COLO668 (cell line): ENCODE data around the gene CDH10.

Source experiments
- DNase-seq: peaks from one replicate; lab custom pipeline; 2025; ENCODE audit not compliant: unreplicated experiment; lab: John Stamatoyannopoulos, UW

The CDH10 gene

GRCh38 chr5:24602188-24602587, 42.6 kb downstream of the CDH10 start:
- no peak for DNase-seq

DNA sequence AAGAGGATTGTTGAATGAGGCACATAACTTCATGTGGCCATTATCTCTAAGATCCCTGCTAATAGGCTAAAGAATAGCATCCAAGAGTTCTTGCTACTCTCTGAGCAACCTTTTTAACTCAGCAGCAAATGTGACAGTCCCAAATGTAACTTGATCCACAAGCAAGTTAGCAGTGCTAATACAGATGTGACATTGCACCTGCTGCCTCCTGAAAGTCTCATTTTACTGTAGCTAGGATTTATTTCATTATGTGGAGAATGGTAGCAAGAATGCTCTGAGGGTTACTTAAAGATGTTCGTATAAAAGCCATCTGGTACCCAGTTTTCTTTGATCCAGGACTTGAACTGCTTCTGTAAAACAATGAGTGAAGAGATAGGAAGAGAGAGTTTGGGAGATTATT, 45.8 kb downstream of the CDH10 start:
- DNase-seq: peak; percentile 15

- DNase-seq: no peak
Observed at GRCh38 chr5:24595329-24595728, 49.4 kb downstream of the CDH10 start.

- DNase-seq: no peak
Observed at GRCh38 chr5:24591426-24591825, 53.4 kb downstream of the CDH10 start.

GRCh38 chr5:24589566-24589965, 55.2 kb downstream of the CDH10 start:
- DNase-seq: no peak

- no peak for DNase-seq
Observed at GRCh38 chr5:24585751-24586150, 59.0 kb downstream of the CDH10 start.

- DNase-seq: no peak
Observed at GRCh38 chr5:24571302-24571701, 73.5 kb downstream of the CDH10 start.

DNA sequence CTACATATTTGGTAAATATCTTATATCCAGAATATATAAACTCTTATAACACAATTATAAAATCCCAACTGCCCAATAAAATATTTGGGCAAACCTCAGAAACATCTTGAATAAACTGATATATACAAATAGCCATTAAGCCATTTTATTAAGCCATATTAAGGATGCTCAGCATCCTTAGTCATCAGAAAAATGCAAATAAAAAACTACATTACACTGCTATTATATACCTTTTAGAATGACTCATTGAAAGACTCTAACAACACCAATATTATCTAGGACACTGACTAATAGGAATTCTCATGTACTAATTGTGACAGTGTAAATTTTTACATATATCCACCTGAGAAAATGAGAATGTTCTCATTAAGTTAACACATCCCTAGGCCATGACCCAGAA, 77.8 kb downstream of the CDH10 start:
- DNase-seq: no peak

- no peak for DNase-seq
Observed at GRCh38 chr5:24555229-24555628, 89.5 kb downstream of the CDH10 start.

DNA sequence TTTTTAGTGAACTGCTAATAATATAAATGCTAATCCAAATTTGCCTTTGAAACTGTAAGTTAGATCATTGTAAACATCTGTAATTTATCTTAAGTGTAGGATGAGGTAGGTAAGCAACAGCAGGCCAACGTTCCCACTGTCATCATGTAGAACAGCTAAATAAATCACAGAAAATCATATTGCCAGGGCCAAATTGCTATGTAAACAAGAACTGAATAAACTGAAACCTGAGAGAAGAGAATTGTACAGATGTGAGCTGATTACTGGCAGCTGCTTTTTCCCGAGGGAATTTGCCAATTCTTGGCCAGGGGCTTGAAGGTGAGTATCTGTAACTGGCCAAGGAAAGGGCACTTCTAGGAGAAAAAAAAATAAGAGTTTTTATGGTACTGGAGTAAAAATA, 97.6 kb downstream of the CDH10 start:
- peak; percentile 40 for DNase-seq

- no peak for DNase-seq
Observed at GRCh38 chr5:24539613-24540012, 105.2 kb downstream of the CDH10 start.

DNA sequence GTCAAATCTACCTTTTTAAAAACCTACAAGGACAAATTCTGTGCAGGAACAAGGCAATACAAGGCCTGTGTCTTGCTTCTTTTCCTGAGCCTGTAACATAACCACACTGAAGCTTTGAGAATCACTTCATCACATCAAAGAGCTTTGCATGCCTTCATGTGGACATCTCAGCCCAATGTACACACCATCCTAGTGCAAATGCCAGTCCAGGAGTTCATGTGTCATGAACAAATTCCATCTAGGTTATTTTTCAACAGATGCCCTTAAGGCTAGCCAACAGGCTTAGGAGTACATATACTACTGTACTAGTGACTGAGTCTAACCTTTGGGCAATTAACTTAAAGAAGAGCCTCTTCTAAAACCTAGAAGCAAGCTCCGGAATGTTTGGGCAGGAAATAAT, 106.4 kb downstream of the CDH10 start:
- no peak for DNase-seq

- no peak for DNase-seq
Observed at GRCh38 chr5:24535646-24536045, 109.1 kb downstream of the CDH10 start.

DNA sequence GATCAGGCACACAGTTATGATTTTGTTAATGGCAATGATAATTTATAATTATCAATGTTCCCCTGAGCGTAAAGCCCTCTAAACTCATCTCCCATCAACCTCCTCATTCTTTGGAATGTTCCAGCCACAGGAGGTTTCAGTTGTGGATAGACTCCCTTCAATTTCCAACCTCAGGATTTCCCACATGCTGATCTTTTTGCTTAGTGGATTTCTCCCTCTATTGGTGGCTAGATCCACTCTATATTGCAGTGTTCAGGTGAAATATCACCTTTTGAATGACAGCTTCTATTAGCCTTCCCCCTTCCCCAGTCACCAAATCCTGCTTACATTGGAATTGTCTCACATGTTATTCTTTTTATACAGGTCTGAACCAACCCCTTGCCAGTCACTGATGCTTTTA, 113.9 kb downstream of the CDH10 start:
- DNase-seq: no peak

DNA sequence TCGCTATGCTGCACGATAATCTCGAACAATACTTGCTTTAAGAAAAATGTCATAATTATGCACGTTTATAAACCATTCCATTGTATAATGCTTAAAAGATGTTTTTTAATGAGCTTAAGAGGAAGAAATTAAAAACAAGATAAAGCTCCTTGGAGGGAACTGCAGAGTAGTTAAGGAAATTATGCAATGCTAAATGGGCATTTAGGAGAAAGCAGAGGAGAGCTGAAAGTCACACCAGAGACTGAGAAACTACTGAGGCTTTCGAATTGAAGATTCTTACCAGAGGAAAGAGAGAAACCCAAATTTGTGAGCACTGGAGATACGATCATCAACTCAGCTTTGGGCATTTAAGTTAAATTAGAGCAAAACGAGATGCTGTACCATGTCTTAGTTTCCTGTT, 119.4 kb downstream of the CDH10 start:
- DNase-seq: no peak

DNA sequence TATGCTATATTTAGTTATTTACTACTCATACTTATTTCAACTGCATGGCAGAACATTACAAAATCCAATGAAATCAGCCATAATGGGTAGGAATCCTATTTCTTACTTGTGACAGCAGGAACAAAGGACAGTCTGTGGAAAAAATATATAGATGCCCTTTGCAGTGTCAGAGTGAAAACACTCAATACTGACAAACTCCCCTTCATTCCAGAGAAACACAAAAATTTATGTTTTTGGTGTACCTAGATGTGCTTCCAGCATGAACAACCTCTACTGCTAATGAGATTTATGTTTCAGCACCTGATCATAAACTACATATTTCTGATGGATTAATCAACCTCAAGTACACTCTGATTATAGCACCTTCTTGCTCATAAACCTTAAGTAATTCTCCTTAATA, 132.4 kb downstream of the CDH10 start:
- no peak for DNase-seq

- no peak for DNase-seq
Observed at GRCh38 chr5:24510523-24510988, 134.2 kb downstream of the CDH10 start.

GRCh38 chr5:24509943-24510342, 134.8 kb downstream of the CDH10 start:
- DNase-seq: no peak

DNA sequence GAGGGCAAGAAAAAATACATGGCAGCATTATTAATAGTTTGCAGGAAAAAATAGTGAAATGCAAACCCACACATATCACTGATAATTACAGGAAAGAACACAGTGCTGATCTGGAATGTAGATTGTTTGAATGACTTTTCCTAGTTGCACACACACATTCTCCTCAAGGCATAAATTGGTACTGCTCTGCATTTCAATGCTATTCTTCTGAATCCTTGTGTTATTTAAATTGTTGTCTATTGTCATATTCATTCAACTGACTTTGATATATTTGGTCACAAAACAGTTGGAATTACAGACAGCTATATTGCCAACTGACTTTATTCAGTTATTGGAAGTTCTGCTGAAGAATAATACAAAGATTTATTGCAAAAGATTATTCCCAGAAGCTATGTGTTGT, 139.5 kb downstream of the CDH10 start:
- no peak for DNase-seq

GRCh38 chr5:24497591-24498157, 147.1 kb downstream of the CDH10 start:
- DNase-seq: no peak

GRCh38 chr5:24497145-24497544, 147.6 kb downstream of the CDH10 start:
- DNase-seq: no peak

GRCh38 chr5:24496268-24496667, 148.5 kb downstream of the CDH10 start:
- DNase-seq: no peak

DNA sequence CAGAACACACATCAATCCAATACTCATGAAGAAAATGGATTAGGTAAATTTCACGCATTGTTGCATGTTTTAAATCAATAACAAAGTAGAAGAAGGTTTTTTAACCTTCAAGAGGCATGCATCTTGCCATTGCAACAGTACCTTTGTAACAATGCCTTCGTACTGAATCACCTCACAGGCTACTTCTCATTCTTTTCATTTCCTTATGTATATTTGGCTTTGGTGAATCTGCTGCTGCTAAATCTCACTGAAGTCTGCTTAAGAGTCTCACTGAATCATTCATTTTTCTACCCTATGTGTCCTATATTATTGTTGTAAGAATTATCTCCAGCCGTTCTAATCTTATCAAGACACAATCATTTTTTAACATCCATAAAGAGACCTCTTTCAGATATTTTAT, 152.5 kb downstream of the CDH10 start:
- DNase-seq: no peak

GRCh38 chr5:24491490-24491889, 153.3 kb downstream of the CDH10 start:
- no peak for DNase-seq
